NCI-H2196 treated with DMSO at 0.1 percent for 48 hours (cell line): ENCODE measurements around the gene CMBL.
"Not testable (repeated sequence)": the region's sequence is repeated elsewhere in the genome, so short reads cannot be mapped to it uniquely, and the experiment has no call there.

Experiments
- DNase-seq: peaks from one replicate; lab custom pipeline; 2025; ENCODE audit not compliant: unreplicated experiment; lab: John Stamatoyannopoulos, UW

The CMBL gene

GRCh38 chr5:10310835-10311570, 3.3 kb upstream of the CMBL start:
- not testable (repeated sequence) for DNase-seq

GRCh38 chr5:10310066-10310779, 2.5 kb upstream of the CMBL start:
- no peak for DNase-seq

- no peak for DNase-seq
These were observed 1.1 kb upstream of the CMBL start for GRCh38 chr5:10308844-10309243.

GRCh38 chr5:10306806-10307205, 896 bp downstream of the CMBL start:
- DNase-seq = no peak

GRCh38 chr5:10306114-10306513, 1.6 kb downstream of the CMBL start:
- DNase-seq = no peak

- no peak for DNase-seq
These were observed 2.8 kb downstream of the CMBL start for GRCh38 chr5:10304932-10305331.

GRCh38 chr5:10303699-10304170, 4.0 kb downstream of the CMBL start:
- DNase-seq = no peak

- no peak for DNase-seq
These were observed 4.5 kb downstream of the CMBL start for GRCh38 chr5:10303201-10303600.

- DNase-seq = peak; percentile 71
These were observed 5.7 kb downstream of the CMBL start for GRCh38 chr5:10301842-10302610.

GRCh38 chr5:10301266-10301665, 6.4 kb downstream of the CMBL start:
- DNase-seq = peak; percentile 44

- no peak for DNase-seq
These were observed 7.5 kb downstream of the CMBL start for GRCh38 chr5:10300246-10300645.

- no peak for DNase-seq
These were observed 10.0 kb downstream of the CMBL start for GRCh38 chr5:10297646-10298204.

- DNase-seq = no peak
These were observed 11.9 kb downstream of the CMBL start for GRCh38 chr5:10295619-10296326.

- no peak for DNase-seq
These were observed 13.6 kb downstream of the CMBL start for GRCh38 chr5:10293907-10294662.

- DNase-seq = no peak
These were observed 15.9 kb downstream of the CMBL start for GRCh38 chr5:10291692-10292339.

GRCh38 chr5:10290438-10290837, 17.3 kb downstream of the CMBL start:
- no peak for DNase-seq

- no peak for DNase-seq
These were observed 17.7 kb downstream of the CMBL start for GRCh38 chr5:10289991-10290390.

GRCh38 chr5:10289353-10289752, 18.3 kb downstream of the CMBL start:
- peak; percentile 53 for DNase-seq

- peak; percentile 96 for DNase-seq
These were observed 19.0 kb downstream of the CMBL start for GRCh38 chr5:10288592-10289219.
